T-cell (primary cell): ENCODE data around the gene SBK2. TPM values are rescaled to one million over a fixed set of nuclear protein-coding genes. Genes with fewer than 3 reads are reported as not detected.

Experiments
- ATAC-seq, 4 experiments: fragments of 200-7000 bp in 3 of 4; fragments of 150-1000 bp in 1 of 4; cut with Tn5 transposase; replicated peaks in 1 of 4; 1 replicate in 3 of 4; 2 replicates in 1 of 4; pipeline ENCODE4 v1.10.0; 2021; ENCODE audit warnings: moderate library complexity in 3 of 4, mild to moderate bottlenecking in 2 of 4, moderate number of reproducible peaks in 1 of 4
- CTCF ChIA-PET, 2 donors: fragments of 300-600 bp; sonication (Branson Sonifier 250); formaldehyde crosslinking; loops; one replicate each; lab custom pipeline; 2022; ENCODE audit warnings: antibody characterized with exemption in 2 of 2; lab: Charles Lee
- POLR2A ChIA-PET, 2 donors: fragments of 300-600 bp; sonication (Branson Sonifier 250); formaldehyde crosslinking; loops; one replicate each; lab custom pipeline; 2022; ENCODE audit warnings: antibody characterized with exemption in 2 of 2; lab: Charles Lee
- DNase-seq, 35 experiments: peaks; one replicate each; pipeline versions ENCODE4 v3.0.0 to v3.0.0-alpha.2; 2013 to 2023
- H3K27ac ChIP-seq: one replicate; pipeline ENCODE4 v1.5.1; 2013; ENCODE audit warnings: low read length
- H3K27me3 ChIP-seq, 2 experiments: replicated peaks in 1 of 2; 1 replicate in 1 of 2; 2 replicates in 1 of 2; pipeline versions ENCODE4 v1.6.1 to v1.7.0; 2013; ENCODE audit warnings: low read length in 1 of 2, mixed read lengths in 1 of 2; ENCODE audit not compliant: control insufficient read depth in 2 of 2, insufficient read depth in 2 of 2; ENCODE audit errors: extremely low read depth in 1 of 2
- H3K36me3 ChIP-seq, 2 donors: 1 replicate in 1 of 2; 2 replicates in 1 of 2; pipeline versions ENCODE4 v1.6.1 to v1.7.0; 2013; ENCODE audit warnings: low read length in 1 of 2; ENCODE audit not compliant: control insufficient read depth in 2 of 2, insufficient read depth in 1 of 2; ENCODE audit errors: extremely low read depth in 1 of 2
- H3K4me1 ChIP-seq, 2 experiments: 1 replicate in 1 of 2; 2 replicates in 1 of 2; pipeline versions ENCODE4 v1.6.1 to v1.7.0; 2013; ENCODE audit warnings: low read length in 2 of 2, mixed read lengths in 1 of 2; ENCODE audit not compliant: insufficient read depth in 2 of 2, control insufficient read depth in 1 of 2; ENCODE audit errors: extremely low read depth in 1 of 2
- H3K4me3 ChIP-seq, 2 donors: 1 replicate in 1 of 2; 2 replicates in 1 of 2; pipeline versions ENCODE4 v1.5.1 to v1.7.0; 2013; ENCODE audit warnings: mild to moderate bottlenecking in 2 of 2, low read length in 1 of 2, moderate library complexity in 1 of 2; ENCODE audit not compliant: control insufficient read depth in 1 of 2; ENCODE audit errors: extremely low read depth in 1 of 2
- H3K9me3 ChIP-seq: 2 replicates; pipeline ENCODE4 v1.7.0; 2013
- H3K27ac Mint-ChIP-seq, 2 donors: one replicate each; pipeline ENCODE4 v1.8.0; 2020 to 2021; ENCODE audit warnings: mild to moderate bottlenecking in 2 of 2, mixed read lengths in 2 of 2
- H3K27me3 Mint-ChIP-seq, 2 donors: one replicate each; pipeline ENCODE4 v1.8.0; 2021 to 2022; ENCODE audit warnings: mixed read lengths in 2 of 2
- H3K36me3 Mint-ChIP-seq: one replicate; pipeline ENCODE4 v1.8.0; 2021; ENCODE audit warnings: mixed read lengths
- H3K4me1 Mint-ChIP-seq, 3 donors: one replicate each; pipeline ENCODE4 v1.8.0; 2020 to 2022; ENCODE audit warnings: mixed read lengths in 3 of 3, mild to moderate bottlenecking in 1 of 3
- H3K4me3 Mint-ChIP-seq, 3 donors: one replicate each; pipeline ENCODE4 v1.8.0; 2020 to 2022; ENCODE audit warnings: mild to moderate bottlenecking in 3 of 3, mixed read lengths in 3 of 3, moderate library complexity in 3 of 3
- H3K9me3 Mint-ChIP-seq, 3 donors: one replicate each; pipeline ENCODE4 v1.8.0; 2020 to 2022; ENCODE audit warnings: mixed read lengths in 3 of 3
- WGBS: methylation state at CpG from one replicate; pipeline ENCODE4 v1.1.5; 2013; ENCODE audit warnings: missing lambda C conversion rate; ENCODE audit not compliant: insufficient coverage; 5-methylcytosine and 5-hydroxymethylcytosine counted together
- total RNA-seq, 35 experiments: library from RNA in 6 of 35; stranded (reverse) in 6 of 35; fragments of 120-200 nt in 1 of 35; gene quantifications; one replicate each; pipeline versions ENCODE4 v1.2.1 to v1.2.4 and lab custom pipeline; 2013 to 2026

SBK2 gene
- total RNA-seq, 5 donors from 2014 or later (not counting 1 experiment from before 2014, with no cell fraction given) = not detected

- Histone ChIP-seq H3K4me1 (peaks cover 0 to 4% of the 10 kb centered on the region in 2 experiments), H3K27ac (no peak overlapping the region), H3K36me3 (no peaks in the 10 kb centered on the region), H3K4me3 (no peak overlapping the region), H3K9me3 (no peaks in the 10 kb centered on the region), H3K27me3 (peaks cover 0 to 49% of the 10 kb centered on the region in 2 experiments)
- no peaks in the 10 kb centered on the region for H3K9me3 Mint-ChIP-seq
- no peak for ATAC-seq
- no peaks in the 10 kb centered on the region for H3K36me3 Mint-ChIP-seq
- H3K27me3 Mint-ChIP-seq = peaks cover 4 to 19% of the 10 kb centered on the region in 2 donors
- CTCF ChIA-PET = interaction anchor here in 1 of 2 donors (0.6 kb wide), 1 partner anchor 38 kb away, joined by 4 read pairs; no protein-coding TSS in a partner anchor
- no peak for DNase-seq
- POLR2A ChIA-PET = interaction anchor here in 1 of 2 donors (0.6 kb wide), 1 partner anchor 86 kb away, joined by 4 read pairs; no protein-coding TSS in a partner anchor
- H3K4me1 Mint-ChIP-seq = peaks cover 4 to 7% (median 6%) of the 10 kb centered on the region in 3 donors
- WGBS = 81% methylated on average over 40 of the region's 52 CpGs
- H3K27ac Mint-ChIP-seq = no peak overlapping the region
- H3K4me3 Mint-ChIP-seq = no peak overlapping the region
Observed at GRCh38 chr19:55490478-55491432, 46.2 kb downstream of the SBK2 start.

DNA sequence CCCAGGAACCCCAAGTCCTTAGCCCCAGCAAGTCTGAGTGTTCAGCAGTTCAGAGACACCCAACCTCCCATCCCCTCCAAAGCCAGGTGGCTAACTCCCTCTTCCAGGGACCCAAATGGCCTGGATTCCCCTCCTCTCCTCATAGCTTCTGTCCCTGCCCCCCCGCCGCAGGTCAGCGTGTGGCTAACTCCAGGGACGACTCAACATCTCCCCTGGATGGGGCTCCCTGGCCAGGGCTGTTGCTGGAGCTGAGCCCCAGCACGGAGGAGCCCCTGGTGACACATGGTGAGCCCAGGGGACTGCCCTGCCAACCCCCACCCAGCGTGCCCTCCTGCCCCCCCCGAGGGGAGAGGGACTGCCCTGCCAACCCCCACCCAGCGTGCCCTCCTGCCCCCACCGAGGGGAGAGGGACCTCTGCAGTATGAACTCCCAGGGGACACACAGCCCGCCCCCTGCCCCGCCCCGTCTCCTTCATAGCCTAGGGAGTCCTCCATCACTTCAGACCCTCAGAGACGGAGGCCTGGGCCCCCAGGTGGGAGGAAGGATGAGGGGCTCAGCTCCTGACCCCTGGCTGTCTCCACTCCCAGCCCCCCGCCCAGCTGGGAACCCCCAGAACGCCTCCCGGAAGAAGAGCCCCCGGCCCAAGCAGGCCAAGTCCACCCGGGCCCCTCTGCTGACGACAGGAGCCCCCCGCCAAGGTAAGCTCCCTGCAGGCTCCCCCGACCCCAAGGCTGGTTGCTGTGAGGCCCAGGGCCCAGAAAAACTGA, 47.0 kb downstream of the SBK2 start:
- Histone ChIP-seq H3K4me3 (no peak overlapping the region), H3K27ac (no peak overlapping the region), H3K9me3 (no peaks in the 10 kb centered on the region), H3K27me3 (peaks cover 0 to 55% of the 10 kb centered on the region in 2 experiments), H3K36me3 (no peaks in the 10 kb centered on the region), H3K4me1 (peaks cover 0 to 13% of the 10 kb centered on the region in 2 experiments)
- POLR2A ChIA-PET = interaction anchor here in 1 of 2 donors (0.6 kb wide), 1 partner anchor 85 kb away, joined by 4 read pairs; no protein-coding TSS in a partner anchor
- ATAC-seq (no peak), DNase-seq (no peak)
- 58% methylated on average over 8 of the region's 21 CpGs for WGBS
- peaks cover 4 to 17% of the 10 kb centered on the region in 2 donors for H3K27me3 Mint-ChIP-seq
- no peak overlapping the region for H3K27ac Mint-ChIP-seq
- H3K36me3 Mint-ChIP-seq = no peaks in the 10 kb centered on the region
- H3K4me1 Mint-ChIP-seq = peaks cover 4 to 11% (median 9%) of the 10 kb centered on the region in 3 donors
- no peak overlapping the region for H3K4me3 Mint-ChIP-seq
- CTCF ChIA-PET = no interaction called here
- no peaks in the 10 kb centered on the region for H3K9me3 Mint-ChIP-seq

DNA sequence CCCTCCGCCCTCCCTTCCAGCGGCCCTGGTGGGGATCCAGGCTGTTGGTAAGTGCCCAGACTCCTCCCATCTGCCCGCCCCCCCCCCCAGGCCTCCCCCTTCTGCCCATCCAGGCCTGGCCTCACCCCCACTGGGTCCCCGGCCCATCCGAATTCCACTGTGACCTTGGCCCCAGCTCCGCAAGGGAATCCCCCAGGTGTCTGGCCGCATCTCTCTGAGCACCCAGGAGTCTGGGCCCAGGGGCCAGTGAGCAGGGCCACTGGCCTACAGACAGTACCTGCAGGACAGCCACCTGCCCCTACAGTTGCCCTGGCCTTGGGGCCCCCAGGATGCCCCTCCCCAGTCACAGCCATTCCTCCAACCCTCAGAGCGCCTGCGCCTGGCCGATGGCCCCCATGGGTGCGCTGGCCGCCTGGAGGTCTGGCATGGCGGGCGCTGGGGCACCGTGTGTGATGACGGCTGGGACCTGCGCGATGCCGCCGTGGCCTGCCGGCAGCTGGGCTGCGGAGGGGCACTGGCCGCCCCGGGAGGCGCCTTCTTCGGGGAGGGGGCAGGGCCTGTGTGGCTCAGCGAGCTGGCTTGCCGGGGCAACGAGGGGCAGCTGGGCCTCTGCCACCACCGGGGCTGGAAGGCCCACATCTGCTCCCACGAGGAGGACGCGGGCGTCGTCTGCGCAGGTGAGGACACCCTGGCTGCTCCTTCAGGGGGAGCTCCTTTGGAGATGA, 47.8 kb downstream of the SBK2 start:
- no peak overlapping the region for H3K4me3 Mint-ChIP-seq
- H3K4me1 Mint-ChIP-seq = peaks cover 6 to 11% (median 9%) of the 10 kb centered on the region in 3 donors
- H3K27ac Mint-ChIP-seq = no peak overlapping the region
- H3K27ac ChIP-seq = no peak overlapping the region
- ChIA-PET POLR2A (interaction anchor here in 1 of 2 donors (0.6 kb wide), 1 partner anchor 19 kb away, joined by 4 read pairs; no protein-coding TSS in a partner anchor), CTCF (no interaction called here)
- H3K4me3 ChIP-seq = no peak overlapping the region
- 78% methylated on average over 31 of the region's 36 CpGs for WGBS
- DNase-seq = no peak
- no peaks in the 10 kb centered on the region for H3K36me3 ChIP-seq
- peaks cover 0 to 54% of the 10 kb centered on the region in 2 experiments for H3K27me3 ChIP-seq
- no peaks in the 10 kb centered on the region for H3K36me3 Mint-ChIP-seq
- peaks cover 4 to 12% of the 10 kb centered on the region in 2 donors for H3K27me3 Mint-ChIP-seq
- H3K9me3 ChIP-seq = no peaks in the 10 kb centered on the region
- no peaks in the 10 kb centered on the region for H3K9me3 Mint-ChIP-seq
- no peak for ATAC-seq
- peaks cover 5 to 18% of the 10 kb centered on the region in 2 experiments for H3K4me1 ChIP-seq

GRCh38 chr19:55487924-55488687, 48.8 kb downstream of the SBK2 start, which contains the start of gene SSC5D:
SSC5D (plus strand) TSS chr19:55488436; CDS start chr19:55488590, 154 bp downstream.
- POLR2A ChIA-PET = interaction anchor here in 1 of 2 donors (0.6 kb wide), 2 partner anchors 11 to 20 kb away, joined by 4 to 8 read pairs; no protein-coding TSS in a partner anchor
- WGBS = 48% methylated on average over 9 of the region's 21 CpGs
- no peaks in the 10 kb centered on the region for H3K9me3 ChIP-seq

More at GRCh38 chr19:55487924-55488687, 48.8 kb downstream of the SBK2 start, which contains the start of gene SSC5D:
- Mint-ChIP-seq H3K36me3 (no peaks in the 10 kb centered on the region), H3K27ac (peak within 1 kb of the TSS in 1 of 2 donors; percentile 43), H3K27me3 (peaks cover 3 to 11% of the 10 kb centered on the region in 2 donors), H3K9me3 (no peaks in the 10 kb centered on the region), H3K4me3 (no peak within 1 kb of the TSS), H3K4me1 (peaks cover 6 to 11% (median 9%) of the 10 kb centered on the region in 3 donors)
- Histone ChIP-seq H3K36me3 (peaks cover 0 to 6% of the 10 kb centered on the region in 2 donors), H3K4me3 (no peak within 1 kb of the TSS), H3K27me3 (peaks cover 0 to 51% of the 10 kb centered on the region in 2 experiments), H3K4me1 (peaks cover 7 to 28% of the 10 kb centered on the region in 2 experiments), H3K27ac (no peak within 1 kb of the TSS)
- DNase-seq = no peak
- no peak for ATAC-seq
- CTCF ChIA-PET = no interaction called here
